SH-SY5Y (cell line): ENCODE data around the gene ATP9B.

Experiments used
- GATA2 ChIP-seq: IDR thresholded peaks from 2 replicates; pipeline ENCODE4 v1.6.1; 2011; ENCODE audit warnings: mild to moderate bottlenecking, low read depth, low read length
- GATA3 ChIP-seq: IDR thresholded peaks from 2 replicates; pipeline ENCODE4 v1.6.1; 2011; ENCODE audit warnings: low read depth, mild to moderate bottlenecking, low read length, moderate library complexity

- TF ChIP-seq GATA2 = no peak
- TF ChIP-seq GATA3 = no peak
Observed at GRCh38 chr18:79339094-79339908, 270.1 kb downstream of the ATP9B start.
